ENCODE results near the gene MAP3K3.

DNA sequence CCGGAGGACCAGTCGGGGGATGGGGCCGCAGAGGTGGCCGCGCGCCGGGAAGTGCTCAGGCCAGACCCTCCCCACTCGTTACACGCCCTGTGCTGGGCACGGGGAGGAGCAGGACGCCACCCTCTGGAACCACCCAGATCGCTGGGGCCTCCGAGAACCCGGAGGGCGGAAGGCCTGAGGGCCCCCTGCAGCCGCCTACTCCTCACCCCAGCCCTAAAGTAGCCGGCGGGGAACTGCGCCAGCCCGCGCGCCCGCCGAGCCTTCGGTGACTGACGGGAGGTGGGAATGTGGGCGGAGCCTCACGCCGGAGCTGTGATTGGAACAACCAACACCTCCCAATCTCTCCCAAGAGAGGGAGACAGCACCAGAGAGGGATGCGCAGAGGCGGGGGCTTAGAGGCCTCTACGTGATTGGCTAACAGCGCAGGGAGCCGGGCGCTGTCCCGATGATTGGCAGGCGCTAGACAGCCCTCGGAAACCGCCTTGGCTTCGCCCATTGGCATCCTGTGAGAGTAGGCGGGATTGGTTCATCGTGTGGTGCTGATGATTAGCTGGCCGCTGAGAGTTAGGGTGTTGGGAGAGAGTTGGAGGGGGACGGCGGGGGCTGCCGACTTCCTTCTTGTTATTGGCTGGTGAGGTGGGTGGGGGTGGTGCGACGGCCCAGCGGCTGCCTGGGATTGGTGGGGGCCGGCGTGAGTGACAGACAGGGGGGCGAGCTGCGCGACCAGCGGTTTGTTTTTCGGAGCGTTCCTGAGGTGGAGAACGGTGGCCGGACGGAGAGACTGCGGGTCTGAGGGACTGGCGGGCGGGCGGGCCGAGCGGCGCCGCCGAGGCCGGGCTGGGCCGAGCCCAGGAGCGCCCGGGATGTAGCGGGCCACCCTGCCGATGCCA is at the start of gene MAP3K3:
- TF ChIP-seq, protein P1, sequence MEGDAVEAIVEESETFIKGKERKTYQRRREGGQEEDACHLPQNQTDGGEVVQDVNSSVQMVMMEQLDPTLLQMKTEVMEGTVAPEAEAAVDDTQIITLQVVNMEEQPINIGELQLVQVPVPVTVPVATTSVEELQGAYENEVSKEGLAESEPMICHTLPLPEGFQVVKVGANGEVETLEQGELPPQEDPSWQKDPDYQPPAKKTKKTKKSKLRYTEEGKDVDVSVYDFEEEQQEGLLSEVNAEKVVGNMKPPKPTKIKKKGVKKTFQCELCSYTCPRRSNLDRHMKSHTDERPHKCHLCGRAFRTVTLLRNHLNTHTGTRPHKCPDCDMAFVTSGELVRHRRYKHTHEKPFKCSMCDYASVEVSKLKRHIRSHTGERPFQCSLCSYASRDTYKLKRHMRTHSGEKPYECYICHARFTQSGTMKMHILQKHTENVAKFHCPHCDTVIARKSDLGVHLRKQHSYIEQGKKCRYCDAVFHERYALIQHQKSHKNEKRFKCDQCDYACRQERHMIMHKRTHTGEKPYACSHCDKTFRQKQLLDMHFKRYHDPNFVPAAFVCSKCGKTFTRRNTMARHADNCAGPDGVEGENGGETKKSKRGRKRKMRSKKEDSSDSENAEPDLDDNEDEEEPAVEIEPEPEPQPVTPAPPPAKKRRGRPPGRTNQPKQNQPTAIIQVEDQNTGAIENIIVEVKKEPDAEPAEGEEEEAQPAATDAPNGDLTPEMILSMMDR (conservative IDR thresholded peaks at IDR 0.05; ENCODE audit: low read depth in 2 of 2): peak in 1 of 2 experiments; percentile 27; a peak in 1 of 4 replicates
- TF ChIP-seq CREB1 (CRISPR knock-in tag; IDR thresholded peaks at IDR 0.05; ENCODE audit: low read depth) (peak; percentile 39; the same call in 1 of the 2 replicates), POLR2AphosphoS5 (IDR thresholded peaks at IDR 0.05; ENCODE audit: low read depth) (peak; percentile 96), EZH2phosphoT487 (IDR thresholded peaks at IDR 0.05; ENCODE audit: unreplicated experiment) (no peak)
- TF ChIP-seq, protein P2, sequence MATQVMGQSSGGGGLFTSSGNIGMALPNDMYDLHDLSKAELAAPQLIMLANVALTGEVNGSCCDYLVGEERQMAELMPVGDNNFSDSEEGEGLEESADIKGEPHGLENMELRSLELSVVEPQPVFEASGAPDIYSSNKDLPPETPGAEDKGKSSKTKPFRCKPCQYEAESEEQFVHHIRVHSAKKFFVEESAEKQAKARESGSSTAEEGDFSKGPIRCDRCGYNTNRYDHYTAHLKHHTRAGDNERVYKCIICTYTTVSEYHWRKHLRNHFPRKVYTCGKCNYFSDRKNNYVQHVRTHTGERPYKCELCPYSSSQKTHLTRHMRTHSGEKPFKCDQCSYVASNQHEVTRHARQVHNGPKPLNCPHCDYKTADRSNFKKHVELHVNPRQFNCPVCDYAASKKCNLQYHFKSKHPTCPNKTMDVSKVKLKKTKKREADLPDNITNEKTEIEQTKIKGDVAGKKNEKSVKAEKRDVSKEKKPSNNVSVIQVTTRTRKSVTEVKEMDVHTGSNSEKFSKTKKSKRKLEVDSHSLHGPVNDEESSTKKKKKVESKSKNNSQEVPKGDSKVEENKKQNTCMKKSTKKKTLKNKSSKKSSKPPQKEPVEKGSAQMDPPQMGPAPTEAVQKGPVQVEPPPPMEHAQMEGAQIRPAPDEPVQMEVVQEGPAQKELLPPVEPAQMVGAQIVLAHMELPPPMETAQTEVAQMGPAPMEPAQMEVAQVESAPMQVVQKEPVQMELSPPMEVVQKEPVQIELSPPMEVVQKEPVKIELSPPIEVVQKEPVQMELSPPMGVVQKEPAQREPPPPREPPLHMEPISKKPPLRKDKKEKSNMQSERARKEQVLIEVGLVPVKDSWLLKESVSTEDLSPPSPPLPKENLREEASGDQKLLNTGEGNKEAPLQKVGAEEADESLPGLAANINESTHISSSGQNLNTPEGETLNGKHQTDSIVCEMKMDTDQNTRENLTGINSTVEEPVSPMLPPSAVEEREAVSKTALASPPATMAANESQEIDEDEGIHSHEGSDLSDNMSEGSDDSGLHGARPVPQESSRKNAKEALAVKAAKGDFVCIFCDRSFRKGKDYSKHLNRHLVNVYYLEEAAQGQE (IDR thresholded peaks at IDR 0.05; ENCODE audit: unreplicated experiment): no peak
- TF ChIP-seq, protein P3, sequence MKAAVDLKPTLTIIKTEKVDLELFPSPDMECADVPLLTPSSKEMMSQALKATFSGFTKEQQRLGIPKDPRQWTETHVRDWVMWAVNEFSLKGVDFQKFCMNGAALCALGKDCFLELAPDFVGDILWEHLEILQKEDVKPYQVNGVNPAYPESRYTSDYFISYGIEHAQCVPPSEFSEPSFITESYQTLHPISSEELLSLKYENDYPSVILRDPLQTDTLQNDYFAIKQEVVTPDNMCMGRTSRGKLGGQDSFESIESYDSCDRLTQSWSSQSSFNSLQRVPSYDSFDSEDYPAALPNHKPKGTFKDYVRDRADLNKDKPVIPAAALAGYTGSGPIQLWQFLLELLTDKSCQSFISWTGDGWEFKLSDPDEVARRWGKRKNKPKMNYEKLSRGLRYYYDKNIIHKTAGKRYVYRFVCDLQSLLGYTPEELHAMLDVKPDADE (IDR thresholded peaks at IDR 0.05): no peak
